Esophagus muscularis mucosa (tissue), 3 donors: Measurements from ENCODE around the gene CLEC16A.

Experiments used
- EP300 ChIP-seq: sonication (generic); formaldehyde crosslinking; IDR thresholded peaks from one replicate; pipeline ENCODE4 v1.6.1; 2017; ENCODE audit warnings: antibody characterized with exemption
- POLR2A ChIP-seq: fragments of 450-650 bp; IDR thresholded peaks from one replicate; pipeline ENCODE4 v1.6.1; 2017; ENCODE audit warnings: antibody characterized with exemption, moderate library complexity, mild to moderate bottlenecking, low read depth
- POLR2AphosphoS5 ChIP-seq, 2 donors: sonication (generic); formaldehyde crosslinking; IDR thresholded peaks; one replicate each; pipeline ENCODE4 v1.6.1; 2017; ENCODE audit warnings: antibody characterized with exemption in 2 of 2

DNA sequence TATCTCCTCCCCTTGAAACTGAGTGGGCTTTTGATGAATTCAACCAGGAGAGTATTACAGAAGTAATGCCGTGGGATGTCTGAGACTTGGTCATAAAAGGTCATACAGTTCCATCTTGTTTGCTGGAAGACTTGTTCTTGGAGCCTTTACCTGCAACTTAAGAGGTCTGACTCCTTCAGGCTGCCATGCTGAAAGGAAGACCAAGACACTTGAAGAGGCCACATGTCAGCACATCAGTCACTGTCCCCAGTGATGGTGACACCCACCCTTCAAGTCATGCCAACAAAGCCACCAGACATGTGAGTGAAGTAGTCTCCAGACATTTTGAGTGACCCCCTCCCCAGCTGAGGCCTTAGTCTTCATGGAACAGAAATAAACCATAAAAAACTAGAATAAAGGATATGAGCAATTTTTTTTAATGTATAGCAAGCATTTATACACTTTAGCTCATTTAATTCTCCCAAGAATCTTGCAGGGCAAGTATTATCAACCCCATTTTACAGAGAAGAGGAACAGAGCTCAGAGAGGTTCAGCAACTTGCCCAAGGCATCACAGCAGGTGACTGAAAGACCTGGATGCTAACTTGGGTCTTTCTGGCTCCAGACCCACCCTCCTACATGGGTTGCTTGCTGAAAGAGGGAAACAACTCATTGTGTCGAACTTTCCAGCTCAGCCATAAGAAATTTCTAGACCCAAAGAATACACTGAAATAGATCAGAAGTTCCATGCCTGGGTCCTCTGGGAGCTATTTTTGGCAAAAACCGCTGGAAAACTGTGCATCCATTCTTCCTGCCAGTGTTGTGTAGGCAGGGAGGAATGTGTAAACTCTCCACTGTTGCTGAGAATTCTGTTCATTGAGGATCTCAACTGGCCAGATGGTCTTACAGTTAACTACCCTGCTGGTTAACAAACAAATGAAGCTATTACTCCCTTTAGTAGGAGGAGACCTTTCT lies 273.6 kb downstream of the CLEC16A start:
- TF ChIP-seq POLR2A: no peak
- no peak for TF ChIP-seq POLR2AphosphoS5 (IDR thresholded peaks at IDR 0.05)
- TF ChIP-seq EP300: no peak
